ENCODE measurements around the gene HIVEP3.

The HIVEP3 gene

GRCh38 chr1:41813755-41814745 is 104.7 kb downstream of the HIVEP3 start:
- TF ChIP-seq, protein P1, sequence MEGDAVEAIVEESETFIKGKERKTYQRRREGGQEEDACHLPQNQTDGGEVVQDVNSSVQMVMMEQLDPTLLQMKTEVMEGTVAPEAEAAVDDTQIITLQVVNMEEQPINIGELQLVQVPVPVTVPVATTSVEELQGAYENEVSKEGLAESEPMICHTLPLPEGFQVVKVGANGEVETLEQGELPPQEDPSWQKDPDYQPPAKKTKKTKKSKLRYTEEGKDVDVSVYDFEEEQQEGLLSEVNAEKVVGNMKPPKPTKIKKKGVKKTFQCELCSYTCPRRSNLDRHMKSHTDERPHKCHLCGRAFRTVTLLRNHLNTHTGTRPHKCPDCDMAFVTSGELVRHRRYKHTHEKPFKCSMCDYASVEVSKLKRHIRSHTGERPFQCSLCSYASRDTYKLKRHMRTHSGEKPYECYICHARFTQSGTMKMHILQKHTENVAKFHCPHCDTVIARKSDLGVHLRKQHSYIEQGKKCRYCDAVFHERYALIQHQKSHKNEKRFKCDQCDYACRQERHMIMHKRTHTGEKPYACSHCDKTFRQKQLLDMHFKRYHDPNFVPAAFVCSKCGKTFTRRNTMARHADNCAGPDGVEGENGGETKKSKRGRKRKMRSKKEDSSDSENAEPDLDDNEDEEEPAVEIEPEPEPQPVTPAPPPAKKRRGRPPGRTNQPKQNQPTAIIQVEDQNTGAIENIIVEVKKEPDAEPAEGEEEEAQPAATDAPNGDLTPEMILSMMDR (IDR thresholded peaks at IDR 0.05; ENCODE audit: insufficient read depth, low read depth, low read length, missing control alignments): no peak
- no peak overlapping the region for H3K4me3 ChIP-seq (ENCODE audit: low read depth, low read length)
- no peak for DNase-seq (ENCODE audit: low read depth)

- no peak for DNase-seq (ENCODE audit: low read depth)
- TF ChIP-seq, protein P1 (IDR thresholded peaks at IDR 0.05; ENCODE audit: insufficient read depth, low read depth, low read length, missing control alignments): no peak
- H3K4me3 ChIP-seq (ENCODE audit: low read depth, low read length): no peak overlapping the region
These were observed 105.5 kb downstream of the HIVEP3 start for GRCh38 chr1:41813226-41813625.

GRCh38 chr1:41812453-41812852 is 106.3 kb downstream of the HIVEP3 start:
- TF ChIP-seq, protein P1 (IDR thresholded peaks at IDR 0.05; ENCODE audit: insufficient read depth, low read depth, low read length, missing control alignments): no peak
- no peak for DNase-seq (ENCODE audit: low read depth)
- H3K4me3 ChIP-seq (ENCODE audit: low read depth, low read length): no peak overlapping the region

GRCh38 chr1:41812051-41812450 is 106.7 kb downstream of the HIVEP3 start:
- no peak overlapping the region for H3K4me3 ChIP-seq (ENCODE audit: low read depth, low read length)
- DNase-seq (ENCODE audit: low read depth): peak; percentile 78
- TF ChIP-seq, protein P1 (IDR thresholded peaks at IDR 0.05; ENCODE audit: insufficient read depth, low read depth, low read length, missing control alignments): peak; percentile 76

DNA sequence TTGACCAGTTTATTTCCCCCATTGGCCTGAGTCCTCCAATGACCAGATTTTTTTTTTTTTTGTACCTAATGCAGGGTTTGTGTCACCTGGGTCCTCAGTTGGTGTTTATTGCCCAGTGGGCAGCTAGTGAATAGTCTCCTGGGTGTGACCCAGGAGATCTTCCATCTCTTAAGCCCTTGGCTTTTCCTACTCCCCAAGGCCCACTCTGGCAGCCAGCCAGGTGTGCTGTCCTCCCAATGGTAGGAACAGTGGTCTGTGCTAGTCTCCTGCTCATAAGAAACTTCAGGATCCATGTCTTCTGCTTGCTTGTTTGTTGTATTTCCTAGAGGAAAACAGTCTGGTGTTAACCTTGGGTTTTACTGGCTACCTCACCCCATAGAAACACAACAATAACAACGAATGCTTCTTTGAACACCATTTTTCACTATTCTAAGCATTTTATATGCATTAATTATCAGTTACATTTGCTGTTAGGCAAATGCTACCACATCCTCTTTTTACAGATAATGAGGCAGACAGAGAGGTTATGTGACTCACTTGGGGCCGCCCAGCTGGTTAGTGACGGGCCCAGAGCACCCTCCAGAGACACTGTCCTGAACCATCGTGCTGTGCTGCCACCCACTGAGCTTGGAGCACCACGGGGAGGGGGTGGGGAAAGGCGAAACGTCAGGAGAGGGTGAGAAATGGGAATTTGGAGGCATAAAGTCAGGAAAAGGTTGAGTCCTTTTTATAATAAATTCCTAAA is 107.5 kb downstream of the HIVEP3 start:
- TF ChIP-seq, protein P1 (IDR thresholded peaks at IDR 0.05; ENCODE audit: insufficient read depth, low read depth, low read length, missing control alignments): no peak
- peak; percentile 50 for DNase-seq (ENCODE audit: low read depth)
- no peak overlapping the region for H3K4me3 ChIP-seq (ENCODE audit: low read depth, low read length)

DNA sequence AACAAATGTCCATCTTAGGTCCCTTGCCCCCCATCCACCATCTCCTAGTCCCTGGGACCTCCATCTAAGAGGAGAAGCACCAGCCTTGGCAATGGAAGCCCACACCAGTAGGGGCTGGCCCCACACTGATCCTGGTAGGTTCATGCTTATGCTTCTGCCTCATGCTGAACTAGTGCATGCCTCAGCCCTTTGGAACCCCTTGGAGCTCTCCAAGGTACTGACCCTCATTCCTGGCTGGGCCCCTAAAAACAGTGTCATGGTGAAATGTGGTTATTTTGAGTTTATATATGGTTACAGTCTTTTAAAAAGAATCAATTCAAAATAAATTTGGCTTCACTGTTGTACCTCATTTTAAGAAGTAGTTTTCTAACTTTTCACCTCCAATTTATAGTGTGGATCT is 108.3 kb downstream of the HIVEP3 start:
- peak; percentile 63 for DNase-seq (ENCODE audit: low read depth)
- TF ChIP-seq, protein P1 (IDR thresholded peaks at IDR 0.05; ENCODE audit: insufficient read depth, low read depth, low read length, missing control alignments): no peak

More for the DNA sequence above, 108.3 kb downstream of the HIVEP3 start:
- H3K4me3 ChIP-seq (ENCODE audit: low read depth, low read length): no peak overlapping the region

Data from GM12865 (cell line).